Measurements from ENCODE around the gene RABL2A.
A peak's percentile ranks its signal among the peaks of the same experiment; 100 is the strongest.
"Not testable (repeated sequence)": the region's sequence is repeated elsewhere in the genome, so short reads cannot be mapped to it uniquely, and the experiment has no call there.

The RABL2A gene

GRCh38 chr2:113626616-113627330, at the start of gene RABL2A:
Gene RABL2A (plus strand): TSS chr2:113627266. CDS start chr2:113628607, 1,341 bp downstream.
- H3K4me3 ChIP-seq (ENCODE audit: low read depth, low read length) = peak within 1 kb of the TSS; percentile 42

- H3K4me3 ChIP-seq (ENCODE audit: low read depth, low read length) = not testable (repeated sequence)
These were observed 48.6 kb upstream of the RABL2A start for GRCh38 chr2:113578508-113578907.

GRCh38 chr2:113582473-113582872, 44.6 kb upstream of the RABL2A start:
- H3K4me3 ChIP-seq (ENCODE audit: low read depth, low read length) = not testable (repeated sequence)

GRCh38 chr2:113583521-113584225, 43.4 kb upstream of the RABL2A start:
- H3K4me3 ChIP-seq (ENCODE audit: low read depth, low read length) = peak overlapping the region; percentile 51

- peak overlapping the region; percentile 51 for H3K4me3 ChIP-seq (ENCODE audit: low read depth, low read length)
These were observed 42.6 kb upstream of the RABL2A start for GRCh38 chr2:113584311-113585092.

GRCh38 chr2:113587201-113587600, 39.9 kb upstream of the RABL2A start:
- not testable (repeated sequence) for H3K4me3 ChIP-seq (ENCODE audit: low read depth, low read length)

- H3K4me3 ChIP-seq (ENCODE audit: low read depth, low read length) = not testable (repeated sequence)
These were observed 37.5 kb upstream of the RABL2A start for GRCh38 chr2:113589591-113589990.

GRCh38 chr2:113591926-113592325, 35.1 kb upstream of the RABL2A start:
- not testable (repeated sequence) for H3K4me3 ChIP-seq (ENCODE audit: low read depth, low read length)

- H3K4me3 ChIP-seq (ENCODE audit: low read depth, low read length) = not testable (repeated sequence)
These were observed 33.8 kb upstream of the RABL2A start for GRCh38 chr2:113593280-113593679.

GRCh38 chr2:113595725-113596124, 31.3 kb upstream of the RABL2A start:
- H3K4me3 ChIP-seq (ENCODE audit: low read depth, low read length) = not testable (repeated sequence)

- not testable (repeated sequence) for H3K4me3 ChIP-seq (ENCODE audit: low read depth, low read length)
These were observed 29.9 kb upstream of the RABL2A start for GRCh38 chr2:113597164-113597563.

GRCh38 chr2:113597572-113597971, 29.5 kb upstream of the RABL2A start:
- not testable (repeated sequence) for H3K4me3 ChIP-seq (ENCODE audit: low read depth, low read length)

GRCh38 chr2:113598180-113598579, 28.9 kb upstream of the RABL2A start:
- not testable (repeated sequence) for H3K4me3 ChIP-seq (ENCODE audit: low read depth, low read length)

GRCh38 chr2:113598738-113599137, 28.3 kb upstream of the RABL2A start:
- H3K4me3 ChIP-seq (ENCODE audit: low read depth, low read length) = not testable (repeated sequence)

- not testable (repeated sequence) for H3K4me3 ChIP-seq (ENCODE audit: low read depth, low read length)
These were observed 27.9 kb upstream of the RABL2A start for GRCh38 chr2:113599208-113599607.

GRCh38 chr2:113602040-113602769, 24.9 kb upstream of the RABL2A start:
- H3K4me3 ChIP-seq (ENCODE audit: low read depth, low read length) = not testable (repeated sequence)

- H3K4me3 ChIP-seq (ENCODE audit: low read depth, low read length) = peak overlapping the region; percentile 42
These were observed 24.1 kb upstream of the RABL2A start for GRCh38 chr2:113602869-113603466.

- H3K4me3 ChIP-seq (ENCODE audit: low read depth, low read length) = peak overlapping the region; percentile 42
These were observed 23.5 kb upstream of the RABL2A start for GRCh38 chr2:113603467-113604084.

GRCh38 chr2:113604085-113604477, 23.0 kb upstream of the RABL2A start:
- peak overlapping the region; percentile 14 for H3K4me3 ChIP-seq (ENCODE audit: low read depth, low read length)

- H3K4me3 ChIP-seq (ENCODE audit: low read depth, low read length) = not testable (repeated sequence)
These were observed 22.4 kb upstream of the RABL2A start for GRCh38 chr2:113604661-113605060.
